ENCODE measurements around the gene GTF3C5. TPM values are rescaled to one million over a fixed set of nuclear protein-coding genes. Genes with fewer than 3 reads are reported as not detected.

The GTF3C5 gene
- total and polyA plus RNA-seq, 9 of the 15 experiments (the other 6 are each of a cell fraction or from before 2014, with no cell fraction given) = 3.8 to 118 (median 83.7) TPM

- TF ChIP-seq EZH2 (IDR thresholded peaks at IDR 0.05; ENCODE audit: borderline replicate concordance, low read depth, low read length) (no peak), FOXJ3 (CRISPR knock-in tag; IDR thresholded peaks at IDR 0.05) (no peak), COPS2 (conservative IDR thresholded peaks at IDR 0.05) (no peak), LCOR (CRISPR knock-in tag; IDR thresholded peaks at IDR 0.05) (no peak), ZNF133 (CRISPR knock-in tag; IDR thresholded peaks at IDR 0.05) (no peak), ETS2 (tag; IDR thresholded peaks at IDR 0.05; ENCODE audit: borderline replicate concordance, poor library complexity, severe bottlenecking) (no peak), RBM39 (optimal IDR thresholded peaks at IDR 0.05; ENCODE audit: low read depth, low read length) (no peak), CREM (IDR thresholded peaks at IDR 0.05; ENCODE audit: low read depth) (no peak), HDAC2 (IDR thresholded peaks at IDR 0.05) (peak; percentile 35; the same call in 1 of the 2 replicates), PREB (CRISPR knock-in tag; IDR thresholded peaks at IDR 0.05) (no peak), U2AF1 (optimal IDR thresholded peaks at IDR 0.05; ENCODE audit: low read depth, low read length) (no peak), ZFP36 (IDR thresholded peaks at IDR 0.05; ENCODE audit: low read depth, low read length, partially characterized antibody) (peak; percentile 83), GTF2B (IDR thresholded peaks at IDR 0.05; ENCODE audit: extremely low read depth, insufficient read length) (no peak), GTF2E2 (tag; IDR thresholded peaks at IDR 0.05) (no peak), HDAC6 (IDR thresholded peaks at IDR 0.05; ENCODE audit: low read depth, low read length) (no peak), ZNF511 (CRISPR knock-in tag; IDR thresholded peaks at IDR 0.05) (no peak), FOXM1 (IDR thresholded peaks at IDR 0.05; ENCODE audit: low read depth) (no peak), FOXM1 (CRISPR knock-in tag; IDR thresholded peaks at IDR 0.05; ENCODE audit: low read depth) (no peak), PHF8 (IDR thresholded peaks at IDR 0.05; ENCODE audit: borderline replicate concordance, low read length) (no peak), BCOR (IDR thresholded peaks at IDR 0.05) (peak; percentile 77)
- TF ChIP-seq, protein P1, sequence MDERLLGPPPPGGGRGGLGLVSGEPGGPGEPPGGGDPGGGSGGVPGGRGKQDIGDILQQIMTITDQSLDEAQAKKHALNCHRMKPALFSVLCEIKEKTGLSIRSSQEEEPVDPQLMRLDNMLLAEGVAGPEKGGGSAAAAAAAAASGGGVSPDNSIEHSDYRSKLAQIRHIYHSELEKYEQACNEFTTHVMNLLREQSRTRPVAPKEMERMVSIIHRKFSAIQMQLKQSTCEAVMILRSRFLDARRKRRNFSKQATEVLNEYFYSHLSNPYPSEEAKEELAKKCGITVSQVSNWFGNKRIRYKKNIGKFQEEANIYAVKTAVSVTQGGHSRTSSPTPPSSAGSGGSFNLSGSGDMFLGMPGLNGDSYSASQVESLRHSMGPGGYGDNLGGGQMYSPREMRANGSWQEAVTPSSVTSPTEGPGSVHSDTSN (CRISPR knock-in tag; IDR thresholded peaks at IDR 0.05; ENCODE audit: low read depth) = no peak
- TF ChIP-seq, protein P1 (tag; conservative IDR thresholded peaks at IDR 0.05; ENCODE audit: low read depth) = no peak
- TF ChIP-seq, protein P2, sequence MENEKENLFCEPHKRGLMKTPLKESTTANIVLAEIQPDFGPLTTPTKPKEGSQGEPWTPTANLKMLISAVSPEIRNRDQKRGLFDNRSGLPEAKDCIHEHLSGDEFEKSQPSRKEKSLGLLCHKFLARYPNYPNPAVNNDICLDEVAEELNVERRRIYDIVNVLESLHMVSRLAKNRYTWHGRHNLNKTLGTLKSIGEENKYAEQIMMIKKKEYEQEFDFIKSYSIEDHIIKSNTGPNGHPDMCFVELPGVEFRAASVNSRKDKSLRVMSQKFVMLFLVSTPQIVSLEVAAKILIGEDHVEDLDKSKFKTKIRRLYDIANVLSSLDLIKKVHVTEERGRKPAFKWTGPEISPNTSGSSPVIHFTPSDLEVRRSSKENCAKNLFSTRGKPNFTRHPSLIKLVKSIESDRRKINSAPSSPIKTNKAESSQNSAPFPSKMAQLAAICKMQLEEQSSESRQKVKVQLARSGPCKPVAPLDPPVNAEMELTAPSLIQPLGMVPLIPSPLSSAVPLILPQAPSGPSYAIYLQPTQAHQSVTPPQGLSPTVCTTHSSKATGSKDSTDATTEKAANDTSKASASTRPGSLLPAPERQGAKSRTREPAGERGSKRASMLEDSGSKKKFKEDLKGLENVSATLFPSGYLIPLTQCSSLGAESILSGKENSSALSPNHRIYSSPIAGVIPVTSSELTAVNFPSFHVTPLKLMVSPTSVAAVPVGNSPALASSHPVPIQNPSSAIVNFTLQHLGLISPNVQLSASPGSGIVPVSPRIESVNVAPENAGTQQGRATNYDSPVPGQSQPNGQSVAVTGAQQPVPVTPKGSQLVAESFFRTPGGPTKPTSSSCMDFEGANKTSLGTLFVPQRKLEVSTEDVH (IDR thresholded peaks at IDR 0.05; ENCODE audit: low read depth, partially characterized antibody) = no peak
Observed at GRCh38 chr9:132985489-132985888, 45.3 kb upstream of the GTF3C5 start (continued).
